SK-N-MC (cell line): Measurements from ENCODE around the gene ERP44.
"Not testable (repeated sequence)": the region's sequence is repeated elsewhere in the genome, so short reads cannot be mapped to it uniquely, and the experiment has no call there.

Experiments
- EZH2 ChIP-seq: fragments of 200-600 bp; sonication (generic); IDR thresholded peaks from one replicate; pipeline ENCODE4 v1.6.1; 2017; ENCODE audit warnings: antibody characterized with exemption
- POLR2AphosphoS5 ChIP-seq: IDR thresholded peaks from 2 replicates; pipeline ENCODE4 v1.6.1; 2012; ENCODE audit warnings: mild to moderate bottlenecking, low read depth, low read length, borderline replicate concordance

- not testable (repeated sequence) for TF ChIP-seq EZH2, POLR2AphosphoS5
These were observed 46.6 kb upstream of the ERP44 start for GRCh38 chr9:100145167-100145934.
